Subcutaneous adipose tissue (tissue), 4 donors: ENCODE data around the gene AHDC1. TPM values are rescaled to one million over a fixed set of nuclear protein-coding genes. Genes with fewer than 3 reads are reported as not detected.

ENCODE experiments used
- CTCF ChIP-seq: fragments of 450-650 bp; IDR thresholded peaks from one replicate; pipeline ENCODE4 v1.5.1; 2016; ENCODE audit warnings: low read depth, mild to moderate bottlenecking, control low read depth, antibody characterized with exemption, moderate library complexity
- total RNA-seq, 4 donors: library from RNA; depleted of rRNA; stranded (reverse); fragments of >200 nt; gene quantifications; one replicate each; pipeline ENCODE4 v1.1.0, GENCODE V29; 2016

AHDC1 gene
- total RNA-seq, 4 donors from 2014 or later = 2.9 to 13.6 (median 7.1) TPM

DNA sequence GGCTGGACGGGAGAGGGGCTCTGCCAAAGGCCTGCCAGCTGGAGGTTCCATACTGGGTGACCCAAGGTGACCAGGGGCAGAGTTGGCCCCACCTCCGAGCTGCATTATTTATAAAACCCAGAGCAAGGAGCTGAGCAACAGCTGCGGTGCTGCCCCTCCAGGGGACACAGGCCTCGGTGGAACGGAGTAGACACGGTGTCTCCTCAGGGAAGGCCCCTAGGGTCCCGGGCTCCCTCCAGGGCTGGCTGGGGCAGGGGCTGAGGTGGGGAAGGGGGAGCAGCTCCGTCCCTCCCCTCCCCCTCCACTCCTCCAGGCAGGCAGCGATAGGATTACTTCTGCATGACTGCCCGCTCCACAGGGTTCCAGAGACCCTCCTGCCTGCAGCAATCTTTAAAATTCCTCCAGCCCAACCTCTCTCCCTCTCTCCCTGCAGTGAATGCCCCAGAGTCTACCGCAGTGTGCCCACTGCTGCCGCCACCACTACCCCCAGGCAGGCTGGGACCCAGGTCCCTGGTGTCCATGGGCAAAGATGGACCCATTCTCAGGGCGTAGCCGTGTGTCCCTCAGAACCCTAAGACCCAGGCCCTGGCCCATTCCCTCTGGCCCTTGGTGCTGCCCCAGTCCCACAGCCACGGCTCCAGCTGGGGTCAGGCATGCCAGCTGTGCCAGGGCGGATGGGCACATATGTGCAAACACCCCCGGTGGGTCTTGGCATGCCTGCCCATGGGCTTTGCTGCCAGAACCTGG lies 10.8 kb downstream of the AHDC1 start:
- TF ChIP-seq CTCF = no peak

DNA sequence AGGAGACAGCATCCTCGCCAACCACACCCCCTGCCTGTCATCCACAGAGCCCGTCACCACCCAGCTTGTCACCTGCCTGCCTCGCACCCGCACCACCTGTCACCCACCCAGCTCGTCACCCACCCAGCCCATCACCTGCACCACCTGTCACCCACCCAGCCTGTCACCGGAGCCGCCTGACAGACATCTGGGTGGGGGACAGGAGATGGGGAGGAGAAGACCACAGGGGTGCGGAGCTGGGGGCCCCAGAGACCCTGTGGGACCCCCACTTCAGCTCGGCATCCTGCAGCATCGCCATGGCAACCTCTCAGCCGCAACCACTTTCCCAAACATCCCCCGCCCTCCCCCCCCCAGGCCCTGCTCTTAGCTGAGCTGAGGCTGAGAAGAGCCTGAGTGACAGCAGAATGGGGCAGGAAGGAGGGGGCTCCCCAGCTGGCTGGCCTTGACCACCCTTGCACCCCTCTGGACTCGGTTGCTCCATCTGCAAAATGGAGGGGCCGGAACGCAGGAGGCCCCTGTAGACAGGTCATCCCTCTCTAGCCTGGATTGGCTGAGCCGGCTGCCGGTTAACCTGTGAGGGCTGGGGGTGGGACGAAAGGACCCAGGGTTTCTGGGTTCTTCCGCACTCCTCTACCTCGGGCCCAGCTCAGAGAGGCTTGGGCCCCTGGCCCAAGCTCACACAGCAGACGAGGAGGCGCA lies 11.6 kb downstream of the AHDC1 start:
- TF ChIP-seq CTCF = no peak

GRCh38 chr1:27591622-27592021 lies 12.3 kb downstream of the AHDC1 start:
- TF ChIP-seq CTCF = no peak

- TF ChIP-seq CTCF = no peak
These were observed 12.9 kb downstream of the AHDC1 start for GRCh38 chr1:27590917-27591508.

GRCh38 chr1:27589841-27590426 lies 14.0 kb downstream of the AHDC1 start:
- no peak for TF ChIP-seq CTCF

DNA sequence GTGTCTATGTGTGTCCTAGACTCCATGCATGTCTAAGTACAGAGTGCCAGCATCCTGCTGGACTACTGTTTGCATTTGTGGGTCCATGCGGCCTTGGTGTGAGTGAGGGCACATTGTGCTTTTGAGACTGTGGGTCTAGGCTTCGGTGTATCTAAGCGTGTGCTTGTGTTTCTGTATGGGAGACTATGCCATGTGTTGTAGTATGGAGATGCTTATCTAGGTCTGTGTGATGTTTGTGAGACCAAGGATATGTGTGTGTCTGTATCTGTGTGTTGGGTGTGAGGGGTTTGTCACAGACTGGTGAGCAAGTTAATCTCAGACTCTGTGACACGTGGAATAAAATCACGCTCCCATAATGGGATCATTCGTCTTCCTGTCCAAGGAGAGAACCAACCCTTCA lies 14.5 kb downstream of the AHDC1 start:
- TF ChIP-seq CTCF = no peak
